HepG2 (cell line): ENCODE results near the gene LZTR1. TPM values are rescaled to one million over a fixed set of nuclear protein-coding genes. Genes with fewer than 3 reads are reported as not detected.

ENCODE experiments used
- FOXO4 ChIP-seq: sonication (generic); formaldehyde crosslinking; conservative IDR thresholded peaks from 2 replicates; pipeline ENCODE4 v1.8.1; 2023; ENCODE audit warnings: missing genetic modification reagents
- HNF4A ChIP-seq: sonication (generic); formaldehyde crosslinking; IDR thresholded peaks from 2 replicates; pipeline ENCODE4 v1.4.0; 2020; ENCODE audit warnings: missing genetic modification reagents
- IRF9 ChIP-seq: sonication (generic); formaldehyde crosslinking; IDR thresholded peaks from 2 replicates; pipeline ENCODE4 v1.8.0; 2022; ENCODE audit warnings: missing genetic modification reagents, mild to moderate bottlenecking, borderline replicate concordance
- MEIS2 ChIP-seq: sonication (generic); formaldehyde crosslinking; IDR thresholded peaks from 2 replicates; pipeline ENCODE4 v1.9.0; 2021; ENCODE audit warnings: mild to moderate bottlenecking, missing genetic modification reagents
- NCOA1 ChIP-seq: sonication (generic); formaldehyde crosslinking; IDR thresholded peaks from 2 replicates; pipeline ENCODE4 v1.9.0; 2021; ENCODE audit warnings: missing genetic modification reagents
- TOPORS ChIP-seq: sonication (generic); formaldehyde crosslinking; IDR thresholded peaks from 2 replicates; pipeline ENCODE4 v1.8.0; 2023; ENCODE audit warnings: mild to moderate bottlenecking, missing genetic modification reagents
- ZBTB4 ChIP-seq: sonication (generic); formaldehyde crosslinking; IDR thresholded peaks from 2 replicates; pipeline ENCODE4 v1.4.0; 2020; ENCODE audit warnings: missing genetic modification reagents, mild to moderate bottlenecking, borderline replicate concordance
- ZBTB49 ChIP-seq: sonication (generic); formaldehyde crosslinking; IDR thresholded peaks from 2 replicates; pipeline ENCODE4 v1.4.0; 2020; ENCODE audit warnings: missing genetic modification reagents, borderline replicate concordance
- ZC3H13 ChIP-seq: sonication (generic); formaldehyde crosslinking; IDR thresholded peaks from 2 replicates; pipeline ENCODE4 v1.8.1; 2023; ENCODE audit warnings: mild to moderate bottlenecking, missing genetic modification reagents, moderate library complexity
- ZNF20 ChIP-seq: sonication (generic); formaldehyde crosslinking; IDR thresholded peaks from 2 replicates; pipeline ENCODE4 v1.4.0; 2020; ENCODE audit warnings: mild to moderate bottlenecking, moderate library complexity, missing genetic modification reagents
- ZNF205 ChIP-seq: IDR thresholded peaks from 2 replicates; pipeline ENCODE4 v1.6.1; 2018; ENCODE audit warnings: missing biosample characterization, missing genetic modification reagents
- ZNF292 ChIP-seq: sonication (generic); formaldehyde crosslinking; IDR thresholded peaks from 2 replicates; pipeline ENCODE4 v1.8.1; 2022; ENCODE audit warnings: mild to moderate bottlenecking, low read depth, missing genetic modification reagents, borderline replicate concordance
- ZNF496 ChIP-seq: sonication (generic); formaldehyde crosslinking; IDR thresholded peaks from 2 replicates; pipeline ENCODE4 v1.8.1; 2023; ENCODE audit warnings: mild to moderate bottlenecking, moderate library complexity, missing genetic modification reagents; ENCODE audit not compliant: insufficient replicate concordance
- ZNF563 ChIP-seq: sonication (generic); formaldehyde crosslinking; IDR thresholded peaks from 2 replicates; pipeline ENCODE4 v1.8.0; 2022; ENCODE audit warnings: mild to moderate bottlenecking, moderate library complexity, missing genetic modification reagents
- ZNF710 ChIP-seq: sonication (generic); formaldehyde crosslinking; IDR thresholded peaks from 2 replicates; pipeline ENCODE4 v1.5.0; 2020; ENCODE audit warnings: mild to moderate bottlenecking, missing genetic modification reagents, borderline replicate concordance
- ZNF713 ChIP-seq: sonication (generic); formaldehyde crosslinking; IDR thresholded peaks from 2 replicates; pipeline ENCODE4 v1.4.0; 2020; ENCODE audit warnings: mild to moderate bottlenecking, missing genetic modification reagents
- ZNF761 ChIP-seq: sonication (generic); formaldehyde crosslinking; conservative IDR thresholded peaks from 2 replicates; pipeline ENCODE4 v1.4.0; 2020; ENCODE audit warnings: mild to moderate bottlenecking, missing genetic modification reagents
- ZNF781 ChIP-seq: sonication (generic); formaldehyde crosslinking; IDR thresholded peaks from 2 replicates; pipeline ENCODE4 v1.5.1; 2020; ENCODE audit warnings: borderline replicate concordance, mild to moderate bottlenecking, missing genetic modification reagents; ENCODE audit errors: not compliant biosample characterization
- ZNF841 ChIP-seq: sonication (generic); formaldehyde crosslinking; IDR thresholded peaks from 2 replicates; pipeline ENCODE4 v1.8.1; 2023; ENCODE audit warnings: missing genetic modification reagents, borderline replicate concordance
- ZSCAN29 ChIP-seq: sonication (generic); formaldehyde crosslinking; conservative IDR thresholded peaks from 2 replicates; pipeline ENCODE4 v1.4.0; 2020; ENCODE audit warnings: mild to moderate bottlenecking, missing genetic modification reagents
- polyA plus RNA-seq, 8 experiments: library from polyadenylated mRNA; depleted of rRNA in 3 of 8; stranded (reverse) in 7 of 8; unstranded in 1 of 8; fragments of >200 nt; fragmentation: Illumina TruSeq in 4 of 8; extraction: Trizol in 4 of 8; gene quantifications; 2 replicates each; pipeline versions ENCODE4 v1.2.1 to v1.2.3, GENCODE V29; 2011 to 2016; ENCODE audit warnings: low read depth in 4 of 8, missing spikeins in 1 of 8, mixed read lengths in 1 of 8; ENCODE audit not compliant: insufficient read depth in 1 of 8
- total RNA-seq, 5 experiments: library from RNA; depleted of rRNA; stranded (reverse); fragments of >200 nt; fragmentation: Illumina TruSeq; extraction: Trizol; gene quantifications; 2 replicates each; pipeline ENCODE4 v1.2.3, GENCODE V29; 2016; ENCODE audit warnings: low read depth in 1 of 5

The LZTR1 gene
- total and polyA plus RNA-seq, 2 of the 13 experiments (the other 11 are each of a cell fraction or from before 2014, with no cell fraction given): 21.8 to 22.4 TPM

- no peak for TF ChIP-seq ZBTB49
- no peak for TF ChIP-seq IRF9 (CRISPR knock-in tag)
- TF ChIP-seq ZNF710: peak; percentile 75; the same call in 1 of the 2 replicates
- no peak for TF ChIP-seq TOPORS (CRISPR knock-in tag)
- TF ChIP-seq ZSCAN29: no peak
- peak; percentile 82; the same call in 1 of the 2 replicates for TF ChIP-seq ZNF292 (CRISPR knock-in tag)
- peak; percentile 74 for TF ChIP-seq HNF4A (CRISPR knock-in tag)
- no peak for TF ChIP-seq ZBTB4 (CRISPR knock-in tag)
- TF ChIP-seq MEIS2 (CRISPR knock-in tag): 0 out of 2 replicates have a peak, but pooled peaks have one; percentile 18
- TF ChIP-seq ZNF20 (CRISPR knock-in tag): no peak
- TF ChIP-seq ZNF713: no peak
- no peak for TF ChIP-seq ZC3H13 (CRISPR knock-in tag)
- no peak for TF ChIP-seq FOXO4 (CRISPR knock-in tag)
- TF ChIP-seq NCOA1: no peak
- TF ChIP-seq ZNF781: no peak
- no peak for TF ChIP-seq ZNF841 (CRISPR knock-in tag)
- no peak for TF ChIP-seq ZNF496
- TF ChIP-seq ZNF563: no peak
- no peak for TF ChIP-seq ZNF761 (CRISPR knock-in tag)
- peak; percentile 30; the same call in 1 of the 2 replicates for TF ChIP-seq ZNF205 (CRISPR knock-in tag)
Measured at GRCh38 chr22:20949698-20950183, 32.4 kb upstream of the LZTR1 start (continued).
